GM19467 (cell line): Measurements from ENCODE around the gene OBSL1.
A peak's percentile ranks its signal among the peaks of the same experiment; 100 is the strongest.

Source experiments
- ATAC-seq: cut with Tn5 transposase; IDR thresholded peaks from one replicate; pipeline ENCODE4 v1.9.1; 2021; ENCODE audit warnings: mild to moderate bottlenecking, moderate library complexity; ENCODE audit not compliant: unreplicated experiment

OBSL1 gene

GRCh38 chr2:219536967-219537366, 34.4 kb downstream of the OBSL1 start:
- no peak for ATAC-seq

- ATAC-seq = no peak
Measured at GRCh38 chr2:219536425-219536824, 34.9 kb downstream of the OBSL1 start.

GRCh38 chr2:219533930-219534661, 37.2 kb downstream of the OBSL1 start:
- ATAC-seq = no peak

- ATAC-seq = no peak
Measured at GRCh38 chr2:219532378-219532649, 39.0 kb downstream of the OBSL1 start.

- no peak for ATAC-seq
Measured at GRCh38 chr2:219531639-219532377, 39.5 kb downstream of the OBSL1 start.

- ATAC-seq = peak; percentile 84
Measured at GRCh38 chr2:219530048-219530963, 41.0 kb downstream of the OBSL1 start.

GRCh38 chr2:219527472-219527871, 43.9 kb downstream of the OBSL1 start:
- no peak for ATAC-seq

GRCh38 chr2:219527076-219527394, 44.3 kb downstream of the OBSL1 start:
- no peak for ATAC-seq

GRCh38 chr2:219526320-219527075, 44.8 kb downstream of the OBSL1 start:
- no peak for ATAC-seq

GRCh38 chr2:219525533-219526232, 45.7 kb downstream of the OBSL1 start:
- no peak for ATAC-seq

- no peak for ATAC-seq
Measured at GRCh38 chr2:219524817-219525216, 46.5 kb downstream of the OBSL1 start.

GRCh38 chr2:219523031-219523671, 48.2 kb downstream of the OBSL1 start:
- ATAC-seq = no peak

GRCh38 chr2:219522111-219523030, 49.0 kb downstream of the OBSL1 start:
- ATAC-seq = no peak

- ATAC-seq = no peak
Measured at GRCh38 chr2:219521066-219521880, 50.1 kb downstream of the OBSL1 start.

GRCh38 chr2:219520079-219520478, 51.3 kb downstream of the OBSL1 start:
- no peak for ATAC-seq

GRCh38 chr2:219519526-219519916, 51.8 kb downstream of the OBSL1 start:
- ATAC-seq = no peak

- ATAC-seq = no peak
Measured at GRCh38 chr2:219517954-219518778, 53.2 kb downstream of the OBSL1 start.
